NCI-H1930 (cell line): ENCODE results near the gene PIK3CD.
"Not testable (repeated sequence)": the region's sequence is repeated elsewhere in the genome, so short reads cannot be mapped to it uniquely, and the experiment has no call there.

ENCODE experiments used
- DNase-seq, 2 experiments: peaks; one replicate each; lab custom pipeline; 2025; lab: John Stamatoyannopoulos, UW

PIK3CD gene

GRCh38 chr1:9736241-9736640 lies 84.7 kb downstream of the PIK3CD start:
- DNase-seq = no peak

GRCh38 chr1:9737057-9737456 lies 85.5 kb downstream of the PIK3CD start:
- DNase-seq = no peak

DNA sequence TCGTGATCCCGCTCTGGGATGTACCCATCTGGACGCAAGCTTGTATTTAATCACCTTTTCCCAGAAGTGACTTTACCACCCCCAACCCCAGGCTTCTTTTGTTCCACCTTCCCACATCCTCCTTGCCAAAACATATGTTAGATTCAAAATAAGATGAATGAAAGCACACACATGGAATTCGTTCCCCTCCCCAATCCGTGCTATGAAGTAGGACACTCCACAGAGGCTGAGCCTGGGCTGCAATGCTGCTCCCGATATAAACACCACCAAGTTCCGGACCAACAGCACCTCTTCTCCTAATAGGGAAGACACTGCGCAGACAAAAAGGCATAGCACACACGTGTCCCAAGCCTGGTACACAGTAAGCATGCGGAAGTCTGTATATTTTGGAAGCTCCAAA lies 86.1 kb downstream of the PIK3CD start:
- no peak for DNase-seq

GRCh38 chr1:9744106-9744799 lies 92.7 kb downstream of the PIK3CD start:
- DNase-seq = no peak

DNA sequence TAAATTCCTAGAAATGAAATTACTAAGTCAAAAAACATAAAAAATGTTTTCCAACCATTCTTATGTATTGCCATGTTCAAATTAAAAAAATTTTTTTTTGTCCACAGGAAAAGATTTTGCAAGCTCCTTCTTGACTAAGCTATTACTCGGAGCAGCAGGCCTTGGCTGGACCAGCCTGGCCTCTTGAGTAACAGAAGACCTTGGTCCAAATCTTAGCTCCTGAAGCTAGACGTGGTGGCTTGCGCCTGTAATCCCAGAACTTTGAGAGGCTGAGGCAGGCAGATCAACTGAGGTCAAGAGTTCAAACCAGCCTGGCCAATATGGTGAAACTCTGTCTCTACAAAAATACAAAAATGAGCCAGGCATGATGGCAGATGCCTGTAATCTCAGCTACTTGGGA lies 94.7 kb downstream of the PIK3CD start:
- DNase-seq = no peak

DNA sequence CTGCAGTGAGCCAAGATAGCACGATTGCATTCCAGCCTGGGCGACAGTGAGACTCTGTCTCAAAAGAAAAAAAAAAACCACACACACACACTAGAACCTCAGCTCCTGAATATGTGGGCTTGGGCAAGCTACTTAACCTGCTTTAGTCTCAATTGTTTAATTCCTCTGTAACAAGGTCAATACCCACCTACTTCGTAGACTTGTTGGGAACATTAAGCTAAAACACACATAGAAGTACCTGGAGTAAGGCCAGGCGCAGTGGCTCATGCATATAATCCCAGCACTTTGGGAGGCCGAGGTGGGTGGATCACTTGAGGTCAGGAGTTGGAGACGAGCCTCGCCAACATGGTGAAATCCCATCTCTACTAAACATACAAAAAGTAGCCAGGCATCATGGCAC lies 95.1 kb downstream of the PIK3CD start:
- no peak for DNase-seq

DNA sequence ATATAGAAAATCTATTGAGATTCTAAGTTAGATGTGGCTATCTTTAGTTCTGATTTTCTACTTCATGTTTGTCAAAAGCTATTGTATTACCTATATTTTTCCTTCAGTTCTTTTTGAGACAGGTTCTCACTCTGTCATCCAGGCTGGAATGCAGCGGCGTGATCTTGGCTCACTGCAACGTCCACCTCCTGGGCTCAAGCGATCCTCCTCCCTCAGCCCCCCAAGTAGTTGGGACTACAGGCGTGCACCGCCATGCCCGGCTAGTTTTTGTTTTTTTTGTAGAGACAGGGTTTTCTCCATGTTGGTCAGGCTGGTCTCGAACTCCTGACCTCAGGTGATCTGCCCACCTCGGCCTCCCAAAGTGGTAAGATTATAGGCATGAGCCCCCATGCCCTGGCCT lies 96.9 kb downstream of the PIK3CD start:
- not testable (repeated sequence) for DNase-seq

- DNase-seq = no peak
Observed at GRCh38 chr1:9749361-9749760, 97.8 kb downstream of the PIK3CD start.

DNA sequence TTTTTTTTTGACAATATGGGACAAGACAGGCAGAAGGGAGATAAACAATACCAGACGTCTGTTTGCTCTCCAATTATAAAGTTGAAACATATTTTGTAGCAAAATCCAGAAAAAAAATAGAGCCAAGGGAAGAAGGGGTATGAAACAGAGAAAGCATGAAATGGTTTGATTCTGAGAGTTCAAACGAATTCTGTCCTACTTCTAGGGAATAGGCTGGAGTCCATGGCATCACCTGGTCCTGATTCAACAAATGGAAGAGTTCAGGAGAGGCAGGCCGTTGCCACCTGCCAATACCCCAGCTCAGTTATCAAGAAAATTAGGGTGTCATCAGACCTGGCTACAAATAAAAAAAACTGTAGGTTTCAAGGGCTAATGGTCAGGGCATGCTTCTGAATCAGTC lies 100.4 kb downstream of the PIK3CD start:
- DNase-seq = no peak

DNA sequence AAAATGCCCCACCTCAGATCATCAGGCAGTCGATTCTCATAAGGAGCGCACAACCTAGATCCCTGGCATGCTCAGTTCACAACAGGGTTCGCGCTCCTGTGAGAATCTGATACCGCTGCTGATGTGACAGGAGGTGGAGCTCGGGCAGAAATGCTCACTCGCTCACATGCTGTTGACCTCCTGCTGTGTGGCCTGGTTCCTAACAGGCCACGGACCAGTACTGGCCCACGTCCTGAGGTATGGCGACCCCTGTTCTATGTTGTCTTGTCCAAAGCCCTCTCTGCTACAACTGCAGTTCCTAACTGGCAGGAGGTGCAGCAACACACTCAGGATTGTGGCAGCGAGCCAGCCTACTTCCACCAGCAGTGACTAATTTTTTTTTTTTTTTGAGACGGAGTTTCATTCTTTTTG lies 101.6 kb downstream of the PIK3CD start:
- no peak for DNase-seq

DNA sequence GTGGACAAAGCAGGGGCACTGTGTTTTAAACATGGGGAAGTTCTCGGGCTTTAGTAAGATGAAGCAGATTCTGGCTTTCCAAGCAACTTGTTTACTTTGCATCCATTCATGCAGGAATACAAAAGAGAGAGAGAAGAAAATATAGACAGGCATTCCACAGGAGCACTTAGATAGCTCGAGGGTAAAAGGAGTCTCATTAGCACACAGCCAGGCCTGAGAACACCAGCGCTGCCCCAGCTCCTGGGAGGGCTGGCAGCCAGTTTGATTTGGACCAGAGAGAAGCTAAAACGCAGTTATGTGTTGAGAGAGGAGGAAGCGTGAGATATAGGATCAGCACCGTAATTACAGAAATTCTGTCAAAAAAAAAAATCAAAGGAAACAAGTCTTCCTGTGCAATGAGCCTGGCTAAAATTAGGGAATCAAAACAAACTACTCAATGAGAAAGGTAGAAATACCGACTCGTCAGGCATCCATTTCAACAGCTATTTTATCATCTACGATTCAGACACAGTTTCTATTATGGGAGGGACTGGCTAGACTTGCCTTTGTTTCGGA lies 104.0 kb downstream of the PIK3CD start:
- no peak for DNase-seq

DNA sequence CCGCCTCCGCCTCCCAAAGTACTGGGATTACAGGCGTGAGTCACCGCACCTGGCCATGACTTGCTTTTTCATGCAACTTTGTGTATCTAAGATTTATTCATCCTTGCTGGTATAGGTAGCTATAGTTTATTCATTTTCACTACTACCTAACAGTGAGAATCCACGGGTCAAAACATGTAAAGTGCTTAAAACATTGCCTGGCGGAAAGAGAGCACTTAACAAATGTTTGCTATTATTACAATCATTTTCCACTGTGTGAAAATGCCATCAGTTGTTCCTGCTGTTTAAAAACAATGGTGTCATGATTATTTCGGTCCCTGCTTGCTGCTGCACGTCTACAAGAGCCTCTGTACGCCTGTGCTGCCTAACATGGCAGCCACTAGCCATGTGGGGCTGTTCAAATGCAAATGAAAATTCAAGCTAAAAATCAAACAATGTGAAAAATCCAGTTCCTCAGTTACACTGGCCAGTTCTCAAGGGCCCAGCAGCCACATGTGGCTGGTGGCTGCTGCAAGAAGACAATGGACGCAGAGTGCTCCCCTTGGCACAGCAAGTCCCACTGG lies 107.1 kb downstream of the PIK3CD start:
- no peak for DNase-seq

- no peak for DNase-seq
Observed at GRCh38 chr1:9759939-9760338, 108.4 kb downstream of the PIK3CD start.

GRCh38 chr1:9760824-9761223 lies 109.3 kb downstream of the PIK3CD start:
- no peak for DNase-seq

DNA sequence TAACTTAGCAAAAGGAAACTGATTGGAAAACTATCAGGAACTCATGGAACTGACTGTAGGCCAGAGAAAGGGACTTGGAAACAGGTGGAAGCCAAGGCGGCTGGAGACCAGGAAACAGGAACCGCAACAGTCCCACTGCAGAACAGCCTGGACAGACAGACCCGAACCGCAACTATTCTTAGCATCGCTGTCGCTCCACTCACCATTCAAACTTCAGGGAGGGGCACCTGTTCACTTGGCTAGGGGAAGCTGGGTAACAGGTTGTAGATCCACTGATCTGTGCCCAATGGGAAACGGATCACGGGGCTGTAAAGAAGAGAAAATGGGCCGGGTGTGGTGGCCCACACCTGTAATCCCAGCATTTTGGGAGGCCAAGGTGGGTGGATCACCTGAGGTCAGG lies 110.3 kb downstream of the PIK3CD start:
- DNase-seq = no peak

GRCh38 chr1:9762446-9762845 lies 110.9 kb downstream of the PIK3CD start:
- not testable (repeated sequence) for DNase-seq

GRCh38 chr1:9763914-9764313 lies 112.4 kb downstream of the PIK3CD start:
- no peak for DNase-seq

DNA sequence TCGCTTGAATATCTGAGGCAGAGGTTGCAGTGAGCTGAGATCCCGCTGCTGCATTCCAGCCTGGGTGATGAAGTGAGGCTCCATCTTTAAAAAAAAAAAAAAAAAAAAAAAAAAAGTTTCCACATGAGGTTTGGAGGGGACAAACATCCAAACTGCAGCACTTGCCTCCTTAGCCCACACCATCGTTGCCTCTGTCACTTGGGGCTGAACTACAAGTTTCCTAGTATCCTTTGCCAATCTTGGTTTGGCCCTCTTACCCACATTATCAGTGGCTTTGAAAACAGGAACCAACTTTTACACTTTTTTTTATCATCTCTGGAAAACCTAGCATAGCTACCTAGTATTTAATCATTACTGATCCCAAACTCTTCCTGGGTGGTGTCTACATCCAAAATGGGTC lies 113.0 kb downstream of the PIK3CD start:
- DNase-seq = no peak

DNA sequence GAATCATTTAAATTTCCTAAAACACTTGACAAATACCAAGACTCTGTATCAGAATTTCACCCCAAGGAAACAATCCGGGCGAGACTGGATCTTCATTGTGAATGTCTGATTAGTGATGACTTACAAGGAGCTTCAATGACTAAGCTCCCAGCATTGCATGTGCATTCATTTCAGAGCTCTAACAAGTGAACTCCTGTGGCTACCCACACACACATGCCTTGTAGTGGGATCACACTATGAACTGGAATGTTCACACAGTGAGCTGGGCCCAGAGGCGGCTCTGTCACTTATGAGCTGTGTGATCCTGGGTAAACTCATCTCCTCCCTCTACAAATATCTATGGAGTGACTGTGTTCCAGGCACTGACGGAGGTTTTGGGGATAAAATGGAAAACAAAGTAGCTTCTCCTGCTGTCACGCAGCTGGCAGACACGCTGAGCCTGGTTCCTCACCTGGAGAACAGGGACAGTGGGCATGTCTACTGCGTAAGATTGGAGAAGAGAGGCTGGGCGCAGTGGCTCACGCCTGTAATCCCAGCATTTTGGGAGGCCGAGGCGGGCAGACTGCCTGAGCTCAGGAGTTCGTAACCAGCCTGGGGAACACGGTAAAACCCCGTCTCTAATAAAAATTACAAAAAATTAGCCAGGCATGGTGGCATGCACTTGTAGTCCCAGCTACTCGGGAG lies 115.4 kb downstream of the PIK3CD start:
- DNase-seq = no peak

- DNase-seq = no peak
Observed at GRCh38 chr1:9767964-9768668, 116.6 kb downstream of the PIK3CD start.

- DNase-seq = no peak
Observed at GRCh38 chr1:9768983-9769382, 117.5 kb downstream of the PIK3CD start.

GRCh38 chr1:9770298-9770697 lies 118.8 kb downstream of the PIK3CD start:
- no peak for DNase-seq
